HG02571 (cell line): ENCODE measurements around the gene FHOD1.

Experiments used
- ATAC-seq: cut with Tn5 transposase; IDR thresholded peaks from one replicate; pipeline ENCODE4 v1.9.1; 2021; ENCODE audit warnings: mild to moderate bottlenecking, moderate library complexity; ENCODE audit not compliant: unreplicated experiment

FHOD1 gene

DNA sequence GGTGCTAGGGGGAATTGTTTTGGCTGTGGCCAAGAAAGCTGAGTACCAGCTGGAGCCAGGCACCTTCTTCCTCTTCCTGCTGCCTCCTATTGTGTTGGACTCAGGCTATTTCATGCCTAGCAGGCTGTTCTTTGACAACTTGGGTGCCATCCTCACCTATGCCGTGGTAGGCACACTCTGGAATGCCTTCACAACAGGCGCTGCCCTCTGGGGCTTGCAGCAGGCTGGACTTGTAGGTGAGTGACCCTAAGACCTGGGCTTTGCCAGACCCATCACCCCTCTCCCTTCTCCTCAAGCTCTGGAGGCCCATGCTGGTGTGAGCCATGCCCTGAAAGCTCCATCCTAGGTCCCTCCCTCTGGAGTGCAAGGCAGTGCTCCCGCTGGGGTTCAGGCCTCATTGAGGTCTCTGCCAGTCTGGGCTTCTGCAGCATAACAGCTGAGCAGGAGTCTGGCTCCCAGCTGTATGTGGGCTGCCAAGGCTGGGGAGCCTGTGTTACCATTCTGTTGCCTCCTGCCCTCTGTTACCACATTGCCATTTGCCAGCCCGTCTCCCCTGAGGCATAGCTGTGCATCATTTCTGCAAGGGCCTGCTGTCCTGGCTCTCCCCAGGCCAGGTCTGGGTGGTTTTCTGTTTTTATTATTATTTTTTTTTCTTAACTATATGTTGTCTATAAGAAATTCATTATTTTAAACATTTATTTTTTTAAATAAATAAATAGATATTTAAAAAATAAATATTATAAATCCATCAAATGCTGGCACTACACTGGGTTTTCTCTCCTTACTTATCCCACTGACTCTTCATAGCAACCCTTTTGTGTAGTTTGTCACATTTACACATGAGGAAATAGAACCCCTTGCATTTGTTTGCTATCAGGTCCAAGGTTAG lies 5.6 kb upstream of the FHOD1 start:
- ATAC-seq = no peak

DNA sequence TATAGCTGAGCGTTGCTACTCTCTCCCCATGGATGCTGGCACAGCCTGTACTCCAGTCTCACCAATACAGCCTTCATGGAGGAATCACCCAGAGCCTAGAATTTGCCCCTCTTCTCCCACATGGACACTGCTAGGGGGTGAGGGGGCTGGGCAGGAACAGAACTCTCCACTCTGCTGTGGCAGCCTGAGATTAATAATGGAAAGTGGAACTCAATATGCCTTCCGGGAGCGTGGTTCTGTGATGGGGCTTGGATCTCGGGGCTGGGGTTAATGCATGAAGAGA lies 2.7 kb upstream of the FHOD1 start:
- ATAC-seq = no peak

- ATAC-seq = no peak
Observed at GRCh38 chr16:67249178-67250044, 2.1 kb upstream of the FHOD1 start.

DNA sequence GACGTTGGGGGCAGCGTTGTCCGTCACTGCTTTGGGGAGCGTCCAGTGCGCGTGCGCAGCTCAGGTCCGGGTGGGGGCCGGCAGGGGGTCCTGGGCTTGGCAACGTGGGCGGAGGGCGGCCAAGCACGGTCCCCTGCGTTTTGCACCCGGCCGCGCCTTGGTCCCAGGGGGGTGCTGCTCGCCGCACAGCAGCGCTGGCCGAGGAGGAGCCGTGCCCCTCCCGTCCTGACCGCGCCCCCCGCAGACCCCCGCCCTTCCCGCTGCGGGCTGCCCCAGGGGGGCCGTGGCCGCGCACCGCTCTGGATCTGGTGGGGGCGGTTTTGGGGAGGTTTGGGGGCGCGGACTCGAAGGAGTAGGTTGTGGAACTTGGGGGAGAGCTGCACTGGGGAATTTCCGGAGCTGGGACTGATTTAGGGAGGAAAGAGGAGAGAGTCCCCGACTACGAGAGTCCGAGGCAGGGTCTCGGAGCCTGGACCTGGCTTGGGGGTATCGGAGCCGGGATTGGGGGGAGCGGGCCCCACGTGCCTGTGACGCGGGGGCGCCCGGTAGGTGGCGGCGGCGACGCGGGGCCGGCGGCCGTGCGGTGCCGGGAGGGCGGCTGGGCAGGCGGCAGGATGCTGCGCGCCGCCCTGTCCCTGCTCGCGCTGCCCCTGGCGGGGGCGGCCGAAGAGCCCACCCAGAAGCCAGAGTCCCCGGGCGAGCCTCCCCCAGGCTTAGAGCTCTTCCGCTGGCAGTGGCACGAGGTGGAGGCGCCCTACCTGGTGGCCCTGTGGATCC lies 1.3 kb upstream of the FHOD1 start, which contains the start of gene SLC9A5:
TSS of gene SLC9A5 (plus strand) at position 579 of the 777 bp plus-strand sequence. CDS start at position 615, 36 bp downstream.
- no peak for ATAC-seq

DNA sequence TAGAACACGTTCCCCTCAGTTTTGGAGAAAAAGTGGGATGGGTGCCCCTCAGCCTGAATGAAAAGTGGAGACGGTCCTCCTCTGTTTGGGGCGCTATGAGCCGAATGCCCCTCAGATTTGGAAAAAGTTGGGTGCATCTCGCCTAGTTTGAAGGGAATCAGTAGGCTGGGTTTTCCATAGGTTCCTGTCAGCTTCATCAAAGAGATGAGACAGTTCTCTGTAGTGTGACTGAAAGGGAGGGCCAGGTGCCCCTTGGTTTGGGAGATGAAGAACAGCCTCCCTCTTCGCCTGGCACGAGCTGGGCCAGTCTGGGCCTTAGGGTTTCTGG lies 756 bp upstream of the FHOD1 start:
- no peak for ATAC-seq

GRCh38 chr16:67246756-67247191 lies 507 bp downstream of the FHOD1 start:
- ATAC-seq = peak; percentile 18

- peak; percentile 22 for ATAC-seq
Observed at GRCh38 chr16:67246081-67246755, 1.1 kb downstream of the FHOD1 start.

DNA sequence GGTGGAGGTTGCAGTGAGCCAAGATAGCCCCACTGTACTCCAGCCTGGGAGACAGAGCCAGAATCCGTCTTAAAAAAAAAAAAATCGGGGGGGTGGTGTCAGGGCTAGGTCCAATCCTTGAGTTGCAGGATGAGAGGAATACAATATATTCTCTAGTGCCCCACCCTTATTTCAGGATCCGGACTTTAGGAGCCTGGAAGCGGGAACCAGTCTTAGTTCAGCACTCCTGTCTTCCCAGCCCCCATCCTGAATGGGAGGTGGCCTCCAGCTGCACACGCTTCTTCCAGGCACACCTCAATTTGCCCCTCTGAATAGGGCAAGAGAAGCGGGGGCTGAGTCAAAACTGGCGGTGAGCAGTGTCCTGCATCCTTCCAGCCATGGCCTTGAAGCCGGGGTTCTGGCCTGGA lies 1.6 kb downstream of the FHOD1 start:
- ATAC-seq = no peak

- ATAC-seq = no peak
Observed at GRCh38 chr16:67245186-67245585, 2.1 kb downstream of the FHOD1 start.

GRCh38 chr16:67244387-67245185 lies 2.7 kb downstream of the FHOD1 start:
- ATAC-seq = peak; percentile 38

GRCh38 chr16:67243481-67243880 lies 3.8 kb downstream of the FHOD1 start:
- no peak for ATAC-seq

DNA sequence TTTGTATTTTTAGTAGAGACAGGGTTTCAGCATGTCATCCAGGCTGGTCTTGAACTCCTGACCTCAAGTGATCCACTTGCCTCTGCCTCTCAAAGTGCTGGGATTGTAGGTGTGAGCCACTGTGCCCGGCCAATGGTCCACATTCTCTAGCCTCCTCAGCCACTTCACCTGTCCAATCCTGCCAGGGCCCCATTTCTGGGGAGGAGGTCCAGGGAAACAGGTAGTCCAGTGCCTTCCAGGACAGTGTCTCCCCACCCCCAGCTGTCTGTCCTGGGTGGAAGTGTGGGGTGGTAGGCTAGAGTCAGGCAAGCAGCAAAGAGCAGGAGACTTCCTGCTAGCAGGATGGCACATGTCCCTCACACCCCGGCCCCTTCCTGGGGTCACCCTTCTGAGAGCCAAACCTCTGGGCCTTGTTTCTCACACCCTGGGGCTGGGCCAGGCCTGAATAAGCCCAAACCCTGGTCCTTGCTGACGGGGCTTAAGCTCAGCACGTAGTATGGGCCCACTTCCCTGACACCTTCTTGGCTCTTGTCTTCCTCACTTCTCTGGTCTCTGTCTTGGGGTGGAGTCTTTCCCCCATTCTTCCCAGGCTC lies 5.0 kb downstream of the FHOD1 start:
- no peak for ATAC-seq

- no peak for ATAC-seq
Observed at GRCh38 chr16:67241008-67241900, 6.0 kb downstream of the FHOD1 start.

- ATAC-seq = no peak
Observed at GRCh38 chr16:67240506-67240905, 6.8 kb downstream of the FHOD1 start.

DNA sequence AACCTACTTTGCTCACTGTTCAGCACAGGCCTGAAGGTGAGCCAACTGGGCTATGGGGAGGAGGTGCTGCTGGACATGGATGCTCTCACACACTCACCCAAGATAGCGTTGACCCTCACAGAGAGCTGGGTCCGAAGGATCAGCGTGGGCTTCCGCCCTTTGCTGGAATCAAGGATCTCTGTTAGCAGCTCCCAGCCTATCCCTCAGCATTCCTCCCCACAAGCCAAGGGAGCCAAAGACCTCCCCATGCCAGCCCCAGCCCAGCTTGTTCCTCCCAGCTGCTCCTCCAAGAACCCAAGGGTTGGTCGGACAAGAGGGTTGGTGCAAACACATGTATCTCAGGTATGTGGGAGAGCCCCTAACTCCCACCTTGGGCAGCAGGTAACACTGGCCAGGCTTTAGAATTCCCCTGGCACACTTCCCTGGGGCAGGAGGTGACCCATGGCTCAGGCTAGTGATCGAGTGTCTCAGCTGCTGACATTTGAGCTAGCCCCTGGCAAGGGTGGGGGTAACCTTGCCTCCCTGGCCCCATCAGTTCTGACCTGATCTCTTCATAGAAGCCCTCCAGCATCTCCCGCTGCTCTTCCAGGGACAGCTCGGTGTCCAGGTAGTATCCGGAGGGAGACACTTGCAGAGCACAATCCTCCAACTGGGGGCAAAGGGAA lies 8.3 kb downstream of the FHOD1 start:
- no peak for ATAC-seq

DNA sequence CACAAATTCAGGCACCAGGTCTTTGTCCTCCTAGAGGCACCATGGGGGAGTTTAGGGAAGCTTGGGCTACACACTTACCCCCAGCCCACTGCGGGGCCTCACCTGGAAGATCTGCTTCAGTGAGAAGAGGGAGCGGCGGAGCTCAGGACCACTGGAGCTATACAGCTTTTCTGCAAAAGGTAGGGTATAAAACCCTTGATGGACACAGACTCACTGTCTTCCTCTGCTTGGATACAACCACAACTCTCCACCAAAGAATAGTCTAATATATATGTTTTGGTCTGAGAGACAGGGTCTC lies 9.1 kb downstream of the FHOD1 start:
- ATAC-seq = no peak

DNA sequence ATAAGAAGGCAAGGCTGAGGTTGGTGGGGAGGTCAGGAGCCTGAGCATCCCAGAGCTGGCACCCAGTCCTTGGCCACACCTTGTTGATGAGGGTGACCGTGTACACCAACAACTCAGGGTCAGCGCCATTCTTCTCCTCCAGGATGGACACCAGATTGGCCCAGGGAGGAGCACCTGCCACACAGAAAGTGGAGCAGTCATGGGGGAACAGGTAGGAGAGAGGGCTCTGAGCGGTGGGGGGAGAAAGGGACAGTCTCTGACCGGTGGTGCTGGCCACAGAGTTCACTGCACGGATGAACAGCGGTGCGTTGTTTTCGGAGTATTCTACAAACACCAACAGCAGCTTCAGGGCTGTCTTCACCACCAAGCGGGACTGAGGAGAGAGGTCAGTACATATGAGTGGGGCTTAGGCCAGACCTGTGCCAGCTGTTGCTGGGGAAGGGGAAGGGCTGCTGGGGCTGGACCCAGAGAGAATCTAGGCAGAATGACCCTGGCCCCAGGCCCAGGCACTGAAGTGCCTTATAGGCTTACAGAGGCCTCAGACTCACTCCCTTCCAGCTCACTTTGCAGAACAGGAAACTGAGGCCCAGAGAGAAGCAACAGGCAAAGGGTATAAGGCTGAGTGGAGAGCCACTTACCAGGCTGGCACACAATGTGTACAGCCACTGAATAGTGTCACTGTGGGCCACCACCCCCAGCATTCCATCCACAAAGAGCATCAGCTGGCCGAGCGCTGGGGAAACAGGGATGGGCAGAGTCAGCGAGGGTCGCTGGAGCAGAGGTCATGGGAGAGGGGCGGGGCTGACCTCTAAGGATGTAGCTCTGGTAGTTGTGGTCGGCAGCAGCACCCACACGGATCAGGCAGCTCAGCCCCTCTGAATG lies 9.6 kb downstream of the FHOD1 start:
- no peak for ATAC-seq
